C4-2B (cell line): ENCODE data around the gene FSTL4.

ENCODE experiments used
- CTCF ChIP-seq: fragments of 450-650 bp; conservative IDR thresholded peaks from 2 replicates; pipeline ENCODE4 v1.5.1; 2017; ENCODE audit warnings: mild to moderate bottlenecking
- ZFX ChIP-seq: fragments of 450-650 bp; IDR thresholded peaks from 2 replicates; pipeline ENCODE4 v1.6.1; 2017

- TF ChIP-seq CTCF (no peak), ZFX (no peak)
Observed at GRCh38 chr5:133613743-133614142, 1.4 kb upstream of the FSTL4 start.
